CD4-positive, alpha-beta T cell treated with Interleukin-4 for 4 hours (primary cell): ENCODE results near the gene CCN5.
"Not testable (repeated sequence)": the region's sequence is repeated elsewhere in the genome, so short reads cannot be mapped to it uniquely, and the experiment has no call there.

ENCODE experiments used
- DNase-seq: peaks from one replicate; pipeline ENCODE4 v3.0.0-alpha.2; 2020

The CCN5 gene, protein sequence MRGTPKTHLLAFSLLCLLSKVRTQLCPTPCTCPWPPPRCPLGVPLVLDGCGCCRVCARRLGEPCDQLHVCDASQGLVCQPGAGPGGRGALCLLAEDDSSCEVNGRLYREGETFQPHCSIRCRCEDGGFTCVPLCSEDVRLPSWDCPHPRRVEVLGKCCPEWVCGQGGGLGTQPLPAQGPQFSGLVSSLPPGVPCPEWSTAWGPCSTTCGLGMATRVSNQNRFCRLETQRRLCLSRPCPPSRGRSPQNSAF

DNA sequence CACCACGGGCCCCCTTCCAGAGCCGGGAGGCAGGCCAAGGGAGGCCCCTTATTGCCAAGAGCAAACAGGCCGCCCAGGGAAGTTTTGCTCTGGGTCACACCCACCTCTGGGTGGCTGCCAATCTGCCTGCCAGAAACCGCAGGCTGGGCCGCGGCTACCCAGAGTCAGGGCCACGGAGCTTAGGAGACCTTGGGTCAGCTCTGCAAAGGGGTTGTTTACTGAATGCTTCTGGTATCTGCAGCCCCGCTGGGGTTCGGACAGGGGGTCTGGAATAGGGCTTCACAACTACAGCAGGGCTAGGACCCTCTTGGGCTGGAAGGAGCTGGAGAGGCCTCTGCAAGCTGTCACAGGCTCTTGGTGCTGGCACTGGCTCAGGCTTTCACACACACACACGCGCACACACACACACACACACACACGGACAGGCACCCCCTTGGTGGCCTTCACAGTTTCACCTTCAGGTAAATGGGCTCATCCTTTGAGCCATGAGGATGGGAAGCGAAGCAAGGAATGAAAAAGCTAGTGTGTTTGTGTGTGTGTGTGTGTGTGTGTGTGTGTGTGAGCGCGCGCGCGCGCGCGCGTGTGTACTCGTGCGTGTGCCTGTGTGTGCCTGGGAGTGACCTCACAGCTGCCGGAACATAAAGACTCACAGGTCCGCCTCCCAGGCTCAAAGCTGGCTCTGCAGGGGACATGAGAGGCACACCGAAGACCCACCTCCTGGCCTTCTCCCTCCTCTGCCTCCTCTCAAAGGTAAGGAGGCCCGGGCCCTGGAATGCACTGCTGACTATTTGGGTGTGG lies at the start of gene CCN5:
Gene CCN5, plus strand, starts transcription at position 669 of the 798 bp plus-strand sequence. Its CDS starts 22 bp downstream, at position 691.
- no peak for DNase-seq

DNA sequence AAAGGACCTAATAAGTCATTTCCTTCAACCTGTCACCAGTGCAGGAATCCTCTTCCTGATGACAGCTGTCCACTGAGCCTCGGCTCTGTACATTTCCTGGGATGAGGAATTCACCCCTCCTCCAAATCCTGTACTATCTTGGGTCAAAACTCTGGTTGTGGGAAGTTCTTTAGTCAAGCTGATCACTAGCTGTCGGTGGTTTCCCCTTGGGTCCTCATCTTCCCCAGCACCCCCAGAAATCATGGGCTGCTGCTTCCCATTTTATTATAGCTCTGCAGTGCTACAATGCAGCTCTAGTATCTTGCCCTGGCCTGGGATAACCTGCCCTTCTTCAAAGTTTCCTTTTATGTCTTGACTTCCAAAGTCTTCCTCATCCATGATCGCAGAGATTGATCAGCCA lies 49.1 kb upstream of the CCN5 start:
- no peak for DNase-seq

DNA sequence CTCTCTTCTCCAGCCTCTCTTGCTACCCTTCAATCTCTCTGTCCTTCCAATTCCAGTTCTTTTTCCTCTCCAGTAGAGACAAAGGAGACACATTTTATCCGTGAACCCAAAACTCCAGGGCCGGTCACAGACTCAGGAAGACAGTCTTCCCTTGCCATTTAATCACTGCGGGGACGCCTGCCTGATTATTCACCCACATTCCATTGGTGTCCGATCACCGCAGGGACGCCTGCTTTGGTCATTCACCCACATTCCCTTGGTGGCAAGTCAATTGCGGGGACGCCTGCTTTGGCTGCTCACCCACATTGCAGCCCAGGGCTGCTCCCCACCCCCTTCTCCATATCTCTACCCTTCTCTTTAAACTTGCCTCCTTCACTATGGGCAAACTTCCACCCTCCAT lies 44.3 kb upstream of the CCN5 start:
- DNase-seq: not testable (repeated sequence)

- peak; percentile 73 for DNase-seq
Observed at GRCh38 chr20:44671541-44671940, 43.6 kb upstream of the CCN5 start.

GRCh38 chr20:44672318-44672902 lies 42.8 kb upstream of the CCN5 start:
- DNase-seq: not testable (repeated sequence)

GRCh38 chr20:44678242-44678641 lies 36.9 kb upstream of the CCN5 start:
- no peak for DNase-seq

DNA sequence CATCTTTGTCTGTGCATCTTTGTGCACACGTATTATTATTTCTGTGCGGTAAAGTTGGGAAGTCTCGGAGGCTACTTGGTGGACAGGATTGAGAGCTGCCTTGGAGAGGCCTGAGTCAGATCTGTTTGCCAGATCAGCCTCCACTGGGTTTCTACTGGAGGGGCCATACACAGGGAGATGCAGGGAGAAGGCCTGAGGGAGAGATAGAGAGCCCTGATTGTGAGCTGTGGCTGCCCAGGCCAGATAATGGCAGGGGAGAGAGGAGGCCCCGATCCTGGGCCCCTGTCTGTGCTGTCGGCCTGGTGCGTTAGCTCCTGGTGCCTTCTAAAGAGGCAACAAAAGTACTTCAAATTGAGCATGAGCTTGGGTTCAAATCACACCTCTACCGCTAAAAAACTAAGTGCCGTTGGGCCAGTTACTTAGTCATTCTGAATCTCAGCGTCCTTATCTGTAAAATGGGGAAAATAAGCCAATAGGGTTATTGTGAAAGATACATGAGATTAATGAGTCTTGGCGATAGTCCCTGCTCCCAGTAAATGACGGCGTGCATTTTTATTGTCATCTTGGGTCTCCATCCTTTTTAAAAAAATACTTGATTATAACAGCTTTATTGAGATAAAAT lies 36.1 kb upstream of the CCN5 start:
- DNase-seq: no peak

GRCh38 chr20:44681796-44682566 lies 33.2 kb upstream of the CCN5 start:
- no peak for DNase-seq

DNA sequence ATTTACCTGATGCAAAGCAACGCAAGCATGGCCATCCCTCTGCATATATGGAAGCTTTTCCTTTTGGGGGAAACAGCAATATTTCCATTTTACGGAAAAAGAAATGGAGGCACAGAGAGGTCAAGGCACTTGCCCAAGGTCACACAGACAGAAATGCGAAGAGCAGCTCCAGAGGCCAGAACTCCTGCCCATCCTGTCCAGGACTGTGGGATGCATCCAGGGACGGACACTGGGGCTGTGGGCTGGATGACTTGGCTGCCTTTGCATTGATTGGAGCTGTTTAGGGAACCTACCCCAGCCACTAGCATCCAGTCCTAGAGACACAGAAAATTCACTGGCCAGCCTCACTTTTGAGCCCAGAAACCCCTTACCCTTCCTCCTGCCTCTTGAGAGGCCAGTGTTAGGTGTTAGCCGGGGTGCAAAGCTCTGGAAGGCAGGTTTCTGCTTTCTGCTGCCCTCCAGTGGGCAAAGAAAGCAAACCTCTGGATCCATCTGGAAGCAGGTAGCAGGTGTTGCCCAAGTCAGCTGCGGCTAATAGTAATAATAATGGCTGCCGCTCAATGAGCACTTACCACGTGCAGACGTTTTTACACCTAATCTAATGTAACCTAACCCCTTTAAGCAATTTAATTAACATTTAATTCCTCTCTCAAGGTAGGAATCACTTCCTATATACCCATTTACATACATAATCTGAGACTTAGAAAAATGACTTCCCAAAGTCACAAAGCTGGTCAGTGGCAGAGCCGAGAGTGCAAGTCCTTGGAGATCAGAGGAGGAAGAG lies 31.7 kb upstream of the CCN5 start:
- peak; percentile 72 for DNase-seq

- DNase-seq: no peak
Observed at GRCh38 chr20:44684047-44684967, 30.9 kb upstream of the CCN5 start.

DNA sequence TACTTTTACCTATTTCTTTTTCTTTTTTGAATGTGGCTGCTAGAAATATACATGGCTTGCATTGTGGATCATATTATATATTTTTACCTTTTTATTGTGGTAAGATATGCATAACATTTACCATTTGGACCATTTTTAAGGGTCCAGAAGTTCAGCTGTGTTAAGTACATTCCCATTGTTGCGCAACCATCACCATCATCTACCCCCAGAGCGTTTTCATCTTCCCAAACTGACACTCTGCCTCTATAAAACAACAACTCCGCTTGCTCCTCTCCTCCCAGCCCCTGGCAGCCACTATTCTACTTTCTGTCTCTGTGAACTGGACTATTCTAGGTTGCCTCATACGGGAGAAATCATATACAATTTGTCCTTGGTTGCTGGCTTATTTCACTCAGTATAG lies 28.2 kb upstream of the CCN5 start:
- DNase-seq: no peak

DNA sequence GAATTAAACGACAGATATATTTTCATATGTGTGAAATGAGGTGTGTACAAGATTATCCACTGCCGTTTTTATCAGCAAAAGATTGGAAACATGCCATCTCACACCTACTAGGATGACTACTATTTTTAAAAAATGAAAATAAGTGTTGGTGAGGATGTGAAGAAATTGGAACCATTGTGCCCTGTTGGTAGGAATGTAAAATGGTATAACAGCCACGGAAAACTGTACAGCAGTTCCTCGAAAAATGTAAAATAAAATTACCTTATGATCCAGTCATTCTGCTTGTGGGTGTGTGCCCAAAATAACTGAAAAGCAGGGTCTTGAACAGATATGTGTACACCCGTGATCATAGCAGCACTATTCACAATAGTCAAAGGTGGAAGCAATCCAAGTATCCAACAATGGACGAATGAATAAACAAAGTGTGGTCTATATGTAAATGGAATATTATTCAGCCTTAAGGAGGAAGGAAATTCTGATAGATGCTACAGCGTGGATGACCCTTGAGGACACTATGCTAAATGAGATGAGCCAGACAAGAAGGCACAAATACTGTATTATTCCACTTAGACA lies 27.0 kb upstream of the CCN5 start:
- no peak for DNase-seq

DNA sequence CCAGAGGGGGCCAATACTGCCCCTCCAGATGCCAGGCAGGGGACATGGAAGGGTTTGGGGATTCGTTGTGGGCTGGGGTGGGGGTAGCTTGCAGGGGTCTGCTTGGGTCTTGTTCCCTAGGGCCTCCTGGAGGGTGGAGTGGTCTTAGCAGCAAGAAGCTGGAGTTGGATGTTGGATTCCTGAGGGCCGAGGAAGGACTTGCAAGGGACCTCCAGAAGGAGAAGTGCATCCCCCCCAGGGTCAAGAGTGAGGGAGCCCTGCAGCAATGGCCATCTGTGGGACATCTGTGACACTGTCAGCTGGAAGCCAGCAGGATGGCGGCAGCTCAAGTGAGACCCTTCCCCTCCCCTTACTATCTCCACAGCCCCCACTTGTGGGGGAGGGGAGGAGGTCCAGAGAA lies 25.4 kb upstream of the CCN5 start:
- no peak for DNase-seq

- DNase-seq: no peak
Observed at GRCh38 chr20:44690781-44691423, 24.3 kb upstream of the CCN5 start.

GRCh38 chr20:44691424-44692423 lies 23.4 kb upstream of the CCN5 start:
- DNase-seq: no peak

- no peak for DNase-seq
Observed at GRCh38 chr20:44692932-44693480, 22.2 kb upstream of the CCN5 start.

DNA sequence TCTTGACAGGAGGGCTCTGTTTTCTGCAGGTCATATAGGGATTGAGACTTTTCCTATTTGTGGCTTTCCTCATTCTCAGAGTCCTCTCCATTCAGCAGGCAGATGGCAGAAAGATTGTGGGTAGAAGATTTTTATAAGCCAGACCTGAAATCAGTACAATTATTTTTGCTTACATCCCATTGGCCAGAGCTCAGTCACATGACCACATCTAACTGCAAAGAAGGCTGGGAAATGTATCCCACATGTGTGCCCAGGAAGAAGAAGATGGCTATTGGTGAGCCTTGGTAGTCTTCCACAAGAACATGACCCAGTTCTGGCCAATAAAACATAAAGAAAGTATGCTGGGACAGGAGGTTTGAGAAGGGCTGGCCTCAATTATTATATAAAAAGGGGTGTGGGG lies 21.5 kb upstream of the CCN5 start:
- DNase-seq: no peak

- DNase-seq: no peak
Observed at GRCh38 chr20:44694159-44694558, 21.0 kb upstream of the CCN5 start.
